OCI-M2 (cell line): ENCODE data around the gene ALDH1A1.

Source experiments
- DNase-seq: peaks from one replicate; lab custom pipeline; 2025; ENCODE audit not compliant: unreplicated experiment; lab: John Stamatoyannopoulos, UW

ALDH1A1 gene

GRCh38 chr9:72919246-72919945, 33.5 kb downstream of the ALDH1A1 start:
- DNase-seq, result no peak

- no peak for DNase-seq
Measured at GRCh38 chr9:72917892-72918509, 34.9 kb downstream of the ALDH1A1 start.

GRCh38 chr9:72915659-72916058, 37.2 kb downstream of the ALDH1A1 start:
- DNase-seq, result no peak

- no peak for DNase-seq
Measured at GRCh38 chr9:72914750-72915149, 38.1 kb downstream of the ALDH1A1 start.

- DNase-seq, result no peak
Measured at GRCh38 chr9:72913382-72914009, 39.4 kb downstream of the ALDH1A1 start.

GRCh38 chr9:72912476-72913381, 40.1 kb downstream of the ALDH1A1 start:
- no peak for DNase-seq

GRCh38 chr9:72911816-72912215, 41.0 kb downstream of the ALDH1A1 start:
- DNase-seq, result no peak

- DNase-seq, result no peak
Measured at GRCh38 chr9:72911247-72911775, 41.5 kb downstream of the ALDH1A1 start.

GRCh38 chr9:72909428-72909827, 43.4 kb downstream of the ALDH1A1 start:
- DNase-seq, result no peak

GRCh38 chr9:72907421-72907820, 45.4 kb downstream of the ALDH1A1 start:
- DNase-seq, result no peak

GRCh38 chr9:72906810-72907209, 46.0 kb downstream of the ALDH1A1 start:
- DNase-seq, result no peak

- DNase-seq, result no peak
Measured at GRCh38 chr9:72905514-72906480, 47.1 kb downstream of the ALDH1A1 start.

GRCh38 chr9:72904267-72905093, 48.4 kb downstream of the ALDH1A1 start:
- DNase-seq, result no peak

- DNase-seq, result no peak
Measured at GRCh38 chr9:72903103-72903502, 49.8 kb downstream of the ALDH1A1 start.

- DNase-seq, result no peak
Measured at GRCh38 chr9:72902268-72902667, 50.6 kb downstream of the ALDH1A1 start.

GRCh38 chr9:72899734-72900477, 52.9 kb downstream of the ALDH1A1 start:
- no peak for DNase-seq

GRCh38 chr9:72898784-72899733, 53.8 kb downstream of the ALDH1A1 start:
- no peak for DNase-seq
